Esophagus squamous epithelium (tissue), 5 donors: ENCODE data around the gene KRT8. TPM values are rescaled to one million over a fixed set of nuclear protein-coding genes. Genes with fewer than 3 reads are reported as not detected.
A peak's percentile ranks its signal among the peaks of the same experiment; 100 is the strongest.

ENCODE experiments used
- DNase-seq: peaks from one replicate; lab custom pipeline; 2025; lab: John Stamatoyannopoulos, UW
- H3K27ac ChIP-seq, 4 donors: fragments of 200-600 bp; sonication (generic); one replicate each; pipeline ENCODE4 v1.5.1; 2016 to 2019; ENCODE audit warnings: mild to moderate bottlenecking in 1 of 4
- H3K27me3 ChIP-seq, 4 donors: fragments of 200-600 bp; sonication (generic); 1 replicate in 3 of 4; 2 replicates in 1 of 4; pipeline versions ENCODE4 v1.5.1 to v1.6.0; 2017 to 2021; ENCODE audit warnings: antibody characterized with exemption in 1 of 4
- H3K36me3 ChIP-seq, 3 donors: fragments of 200-600 bp; sonication (generic); one replicate each; pipeline ENCODE4 v1.5.1; 2016 to 2019
- H3K4me1 ChIP-seq, 3 donors: fragments of 200-600 bp; sonication (generic); one replicate each; pipeline ENCODE4 v1.5.1; 2017 to 2019
- H3K4me3 ChIP-seq, 4 donors: fragments of 200-600 bp; sonication (generic); 1 replicate in 3 of 4; 2 replicates in 1 of 4; pipeline ENCODE4 v1.5.1; 2016 to 2019; ENCODE audit warnings: mild to moderate bottlenecking in 2 of 4, moderate library complexity in 1 of 4
- H3K9me3 ChIP-seq, 3 donors: fragments of 200-600 bp; sonication (generic); one replicate each; pipeline ENCODE4 v1.5.1; 2016 to 2019
- CTCF ChIP-seq, 6 experiments: fragments of 450-650 bp in 4 of 6; fragments of 200-600 bp in 2 of 6; sonication (generic) in 2 of 6; IDR thresholded peaks; one replicate each; pipeline ENCODE4 v1.5.1; 2016 to 2019; ENCODE audit warnings: antibody characterized with exemption in 6 of 6, mild to moderate bottlenecking in 4 of 6, moderate library complexity in 4 of 6
- POLR2A ChIP-seq, 4 donors: fragments of 450-650 bp; IDR thresholded peaks; one replicate each; pipeline ENCODE4 v1.6.1; 2017; ENCODE audit warnings: antibody characterized with exemption in 4 of 4, mild to moderate bottlenecking in 4 of 4, moderate library complexity in 3 of 4
- WGBS, 2 donors: methylation state at CpG; one replicate each; pipeline ENCODE4 v1.1.5; 2018; 5-methylcytosine and 5-hydroxymethylcytosine counted together
- intact Hi-C: fragments of 100-400 bp; cut with DNase I; formaldehyde crosslinking; loops from one replicate; pipeline ENCODE4 v1.15.0; 2022
- total RNA-seq, 4 donors: library from RNA; depleted of rRNA; stranded (reverse); fragments of >200 nt; gene quantifications; one replicate each; pipeline ENCODE4 v1.1.0, GENCODE V29; 2016
- donor health status: DM: yes; HTN: yes; CAD: no.

Gene KRT8
- total RNA-seq, 4 donors from 2014 or later: 27.2 to 50.2 (median 38.2) TPM

GRCh38 chr12:52909331-52909730, 4.5 kb upstream of the KRT8 start:
- intact Hi-C loops: no loop called here
- H3K4me1 ChIP-seq: peaks cover 24 to 46% (median 30%) of the 10 kb centered on the region in 3 donors
- H3K27me3 ChIP-seq: peaks cover 0 to 13% (median 0%) of the 10 kb centered on the region in 4 donors
- no peak overlapping the region for H3K27ac ChIP-seq
- DNase-seq: no peak
- no peak overlapping the region for H3K4me3 ChIP-seq
- no peaks in the 10 kb centered on the region for H3K36me3 ChIP-seq
- WGBS, 2 donors: 34 to 68% methylated on average over 2 of the region's 2 CpGs
- H3K9me3 ChIP-seq: no peaks in the 10 kb centered on the region
- TF ChIP-seq CTCF (IDR thresholded peaks at IDR 0.05) (no peak), POLR2A (IDR thresholded peaks at IDR 0.05) (no peak)

DNA sequence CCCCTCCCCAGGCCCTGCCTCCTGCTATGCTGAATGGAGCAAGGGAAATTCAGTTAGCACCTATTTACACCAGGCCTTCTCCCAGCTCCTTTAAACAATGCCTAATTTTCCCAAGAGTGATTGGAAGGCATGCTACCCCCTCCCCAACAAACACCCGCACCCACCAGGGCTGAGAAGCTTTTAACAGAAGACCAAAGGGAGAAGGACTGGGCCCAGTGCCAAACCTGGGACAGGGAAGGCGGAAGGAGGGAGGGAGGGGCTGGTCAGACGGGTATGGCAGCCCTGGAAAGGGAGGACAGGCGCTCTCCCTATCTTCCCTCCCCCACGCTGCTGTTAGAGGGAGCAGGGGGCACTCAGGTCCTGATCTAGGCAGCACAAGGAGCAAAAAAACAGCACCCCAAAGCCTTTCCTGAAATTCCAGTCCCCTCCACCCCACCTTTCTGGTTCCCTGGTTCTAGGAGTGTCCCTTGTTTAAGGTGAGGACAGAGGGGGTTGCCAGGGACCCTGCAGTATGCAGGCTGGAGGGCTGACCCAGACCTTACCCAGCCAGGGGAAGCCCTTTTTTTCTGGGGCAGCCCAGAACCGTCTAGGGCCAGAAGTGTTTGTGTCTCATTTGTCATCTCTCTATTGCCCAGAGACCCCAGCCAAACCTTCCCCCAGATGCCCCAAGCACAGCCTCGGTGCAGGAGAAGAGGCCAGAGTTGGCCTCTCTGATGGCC, 2.4 kb upstream of the KRT8 start:
- 9 to 18% methylated on average over 4 to 6 of the region's 7 CpGs for WGBS, 2 donors
- no peaks in the 10 kb centered on the region for H3K9me3 ChIP-seq
- DNase-seq: no peak
- no peak for TF ChIP-seq CTCF (IDR thresholded peaks at IDR 0.05)
- TF ChIP-seq POLR2A (IDR thresholded peaks at IDR 0.05): no peak
- peaks cover 0 to 13% (median 0%) of the 10 kb centered on the region in 4 donors for H3K27me3 ChIP-seq
- peak overlapping the region; percentile 61 to 85 (median 80) for H3K27ac ChIP-seq
- H3K4me1 ChIP-seq: peaks cover 31 to 64% (median 39%) of the 10 kb centered on the region in 3 donors
- H3K36me3 ChIP-seq: no peaks in the 10 kb centered on the region
- intact Hi-C loops: no loop called here
- H3K4me3 ChIP-seq: peak overlapping the region in 1 of 4 donors; percentile 17

DNA sequence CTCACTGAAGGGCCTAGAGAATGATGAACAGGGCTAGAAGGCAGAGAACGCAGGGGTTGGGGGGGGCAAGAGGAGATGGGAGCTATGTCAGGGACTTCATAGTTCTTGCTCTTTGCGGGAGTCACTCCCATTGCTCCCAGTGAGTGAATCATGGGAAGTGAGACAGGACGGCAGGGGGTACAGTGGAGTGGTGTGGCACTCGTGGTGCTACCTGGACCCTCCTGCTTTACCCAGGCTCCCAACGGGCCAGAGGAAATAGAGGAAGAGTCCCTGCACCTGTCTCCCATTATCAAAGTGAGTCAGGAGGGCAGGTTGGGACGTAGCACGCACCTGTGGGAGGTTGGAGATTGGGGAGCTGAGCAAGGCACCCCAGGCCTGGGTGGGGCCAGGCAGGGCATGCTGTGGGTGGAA, 1.3 kb upstream of the KRT8 start:
- Histone ChIP-seq H3K4me3 (no peak overlapping the region), H3K36me3 (peaks cover 0 to 7% (median 0%) of the 10 kb centered on the region in 3 donors), H3K27me3 (peaks cover 0 to 10% (median 0%) of the 10 kb centered on the region in 4 donors), H3K4me1 (peaks cover 31 to 64% (median 39%) of the 10 kb centered on the region in 3 donors), H3K9me3 (no peaks in the 10 kb centered on the region), H3K27ac (peak overlapping the region in 1 of 4 donors; percentile 83)
- no peak for DNase-seq
- 60 to 72% methylated on average over 6 to 7 of the region's 7 CpGs for WGBS, 2 donors
- intact Hi-C loops: no loop called here
- TF ChIP-seq CTCF (IDR thresholded peaks at IDR 0.05) (no peak), POLR2A (IDR thresholded peaks at IDR 0.05) (no peak)

- H3K9me3 ChIP-seq: no peaks in the 10 kb centered on the region
- peak overlapping the region; percentile 46 to 71 (median 67) for H3K27ac ChIP-seq
- DNase-seq: no peak
- TF ChIP-seq CTCF (IDR thresholded peaks at IDR 0.05): no peak
- no peak for TF ChIP-seq POLR2A (IDR thresholded peaks at IDR 0.05)
- H3K4me3 ChIP-seq: peak overlapping the region; percentile 39 to 68 (median 51)
- H3K4me1 ChIP-seq: peaks cover 31 to 64% (median 39%) of the 10 kb centered on the region in 3 donors
- H3K36me3 ChIP-seq: peaks cover 0 to 29% (median 0%) of the 10 kb centered on the region in 3 donors
- peaks cover 0 to 5% (median 0%) of the 10 kb centered on the region in 4 donors for H3K27me3 ChIP-seq
- intact Hi-C loops: no loop called here
- WGBS, 2 donors: 20 to 34% methylated on average over 11 to 12 of the region's 31 CpGs
These were observed 894 bp downstream of the KRT8 start for GRCh38 chr12:52903855-52904508.
